Liver (tissue), 9 donors: Measurements from ENCODE around the gene NCOA3. TPM values are rescaled to one million over a fixed set of nuclear protein-coding genes. Genes with fewer than 3 reads are reported as not detected.

Experiments used
- DNase-seq: peaks from one replicate; pipeline ENCODE4 v3.0.0-alpha.2; 2017; ENCODE audit warnings: low spot score
- H3K27ac ChIP-seq, 2 donors: one replicate each; pipeline ENCODE4 v1.7.0; 2013; ENCODE audit warnings: inconsistent platforms in 2 of 2, low read length in 2 of 2, control low read depth in 1 of 2, low read depth in 1 of 2, mild to moderate bottlenecking in 1 of 2
- H3K27me3 ChIP-seq, 4 donors: one replicate each; pipeline versions ENCODE4 v1.6.1 to v1.7.0; 2013; ENCODE audit warnings: low read length in 3 of 4, inconsistent platforms in 1 of 4, mild to moderate bottlenecking in 1 of 4, moderate library complexity in 1 of 4; ENCODE audit not compliant: control insufficient read depth in 4 of 4, insufficient read depth in 4 of 4
- H3K36me3 ChIP-seq, 4 donors: one replicate each; pipeline versions ENCODE4 v1.6.1 to v1.7.0; 2013; ENCODE audit warnings: low read length in 3 of 4, mild to moderate bottlenecking in 3 of 4, low read depth in 1 of 4, moderate library complexity in 1 of 4; ENCODE audit not compliant: control insufficient read depth in 4 of 4, insufficient read depth in 3 of 4
- H3K4me1 ChIP-seq, 4 donors: one replicate each; pipeline versions ENCODE4 v1.6.1 to v1.7.0; 2013; ENCODE audit warnings: low read length in 3 of 4, mild to moderate bottlenecking in 3 of 4, moderate library complexity in 1 of 4; ENCODE audit not compliant: control insufficient read depth in 4 of 4, insufficient read depth in 4 of 4
- H3K4me3 ChIP-seq, 3 donors: one replicate each; pipeline versions ENCODE4 v1.6.1 to v1.7.0; 2013; ENCODE audit warnings: low read length in 3 of 3, control low read depth in 1 of 3, low read depth in 1 of 3, mild to moderate bottlenecking in 1 of 3
- H3K9ac ChIP-seq, 2 donors: one replicate each; pipeline ENCODE4 v1.7.0; 2013; ENCODE audit warnings: low read length in 2 of 2, mild to moderate bottlenecking in 2 of 2, moderate library complexity in 2 of 2, control low read depth in 1 of 2, low read depth in 1 of 2
- H3K9me3 ChIP-seq, 4 donors: one replicate each; pipeline versions ENCODE4 v1.6.1 to v1.7.0; 2013; ENCODE audit warnings: low read length in 3 of 4; ENCODE audit not compliant: control insufficient read depth in 4 of 4
- ATF3 ChIP-seq: IDR thresholded peaks from 2 replicates; pipeline ENCODE4 v1.6.1; 2016; ENCODE audit warnings: antibody characterized with exemption
- CTCF ChIP-seq: fragments of 150-350 bp; IDR thresholded peaks from 2 replicates; pipeline ENCODE4 v1.5.1; 2017; ENCODE audit warnings: improper control_type of control experiment, low read depth, low read length; ENCODE audit not compliant: missing input control
- EGR1 ChIP-seq, 2 donors: IDR thresholded peaks; 2 replicates each; pipeline ENCODE4 v1.6.1; 2016 to 2018; ENCODE audit warnings: antibody characterized with exemption in 2 of 2, low read depth in 2 of 2
- FOXA1 ChIP-seq: IDR thresholded peaks from 2 replicates; pipeline ENCODE4 v1.6.1; 2016; ENCODE audit warnings: antibody characterized with exemption
- FOXA2 ChIP-seq: IDR thresholded peaks from 2 replicates; pipeline ENCODE4 v1.6.1; 2016; ENCODE audit warnings: antibody characterized with exemption
- GABPA ChIP-seq, 2 donors: IDR thresholded peaks in 1 of 2; conservative IDR thresholded peaks in 1 of 2; 2 replicates each; pipeline ENCODE4 v1.6.1; 2016; ENCODE audit warnings: antibody characterized with exemption in 2 of 2, mild to moderate bottlenecking in 1 of 2, moderate library complexity in 1 of 2
- HNF4A ChIP-seq, 2 donors: conservative IDR thresholded peaks; 2 replicates each; pipeline ENCODE4 v1.6.1; 2016; ENCODE audit warnings: antibody characterized with exemption in 2 of 2, mild to moderate bottlenecking in 2 of 2
- HNF4G ChIP-seq: IDR thresholded peaks from 2 replicates; pipeline ENCODE4 v1.6.1; 2016; ENCODE audit warnings: antibody characterized with exemption
- JUND ChIP-seq, 2 donors: IDR thresholded peaks; 2 replicates each; pipeline ENCODE4 v1.6.1; 2016; ENCODE audit warnings: antibody characterized with exemption in 2 of 2
- MAX ChIP-seq: IDR thresholded peaks from 2 replicates; pipeline ENCODE4 v1.6.1; 2016; ENCODE audit warnings: antibody characterized with exemption
- NR2F2 ChIP-seq: IDR thresholded peaks from 2 replicates; pipeline ENCODE4 v1.6.1; 2016; ENCODE audit warnings: antibody characterized with exemption
- RAD21 ChIP-seq, 2 donors: IDR thresholded peaks; 2 replicates each; pipeline ENCODE4 v1.6.1; 2016; ENCODE audit warnings: antibody characterized with exemption in 2 of 2, mild to moderate bottlenecking in 2 of 2
- REST ChIP-seq: IDR thresholded peaks from 2 replicates; pipeline ENCODE4 v1.6.1; 2016; ENCODE audit warnings: antibody characterized with exemption, mild to moderate bottlenecking
- RXRA ChIP-seq, 2 donors: IDR thresholded peaks; 2 replicates each; pipeline ENCODE4 v1.6.1; 2017 to 2018; ENCODE audit warnings: antibody characterized with exemption in 2 of 2, mild to moderate bottlenecking in 1 of 2
- SP1 ChIP-seq: IDR thresholded peaks from 2 replicates; pipeline ENCODE4 v1.6.1; 2018; ENCODE audit warnings: antibody characterized with exemption, mild to moderate bottlenecking
- TAF1 ChIP-seq: conservative IDR thresholded peaks from 2 replicates; pipeline ENCODE4 v1.6.1; 2016; ENCODE audit warnings: antibody characterized with exemption, mild to moderate bottlenecking
- YY1 ChIP-seq: IDR thresholded peaks from 2 replicates; pipeline ENCODE4 v1.6.1; 2016; ENCODE audit warnings: antibody characterized with exemption, mild to moderate bottlenecking
- ZBTB33 ChIP-seq: IDR thresholded peaks from 2 replicates; pipeline ENCODE4 v1.6.1; 2016; ENCODE audit warnings: antibody characterized with exemption
- WGBS: extraction: QIAGEN DNeasy Blood & Tissue Kit; methylation state at CpG from one replicate; pipeline ENCODE4 v1.1.7; 2013; 5-methylcytosine and 5-hydroxymethylcytosine counted together
- polyA plus RNA-seq, 2 donors: library from polyadenylated mRNA; stranded (reverse) in 1 of 2; unstranded in 1 of 2; fragments of 200-250 nt in 1 of 2; fragments of >200 nt in 1 of 2; fragmentation: Nextera tagmentation in 1 of 2; extraction: Ambion mirVana in 1 of 2; gene quantifications; one replicate each; pipeline versions ENCODE4 v1.2.1 to v1.2.3, GENCODE V29; 2013 to 2015
- total RNA-seq, 2 donors: library from RNA; depleted of rRNA; stranded (reverse); fragments of >200 nt; gene quantifications; one replicate each; pipeline ENCODE4 v1.2.3, GENCODE V29; 2014
- donor health status: healthy.
- donor health status: healthy.
- donor health status: healthy.
- donor health status: healthy.
- donor health status: healthy.

The NCOA3 gene
- total and polyA plus RNA-seq, 4 donors = 3.8 to 18.2 (median 8.9) TPM

GRCh38 chr20:47638851-47639250 is 137.2 kb downstream of the NCOA3 start:
- no peak for TF ChIP-seq RAD21 (IDR thresholded peaks at IDR 0.05)
- no peak for TF ChIP-seq HNF4G
- TF ChIP-seq REST = no peak
- TF ChIP-seq TAF1 = no peak
- no peak for TF ChIP-seq NR2F2
- TF ChIP-seq ZBTB33 = no peak
- no peak for TF ChIP-seq FOXA2
- TF ChIP-seq GABPA (IDR thresholded peaks at IDR 0.05 in 1 of 2, conservative IDR thresholded peaks at IDR 0.05 in 1 of 2) = no peak
- Histone ChIP-seq H3K9me3 (no peaks in the 10 kb centered on the region), H3K4me3 (no peak overlapping the region), H3K27ac (no peak overlapping the region), H3K9ac (no peak overlapping the region), H3K27me3 (no peaks in the 10 kb centered on the region), H3K36me3 (peaks cover 3 to 39% (median 28%) of the 10 kb centered on the region in 4 donors), H3K4me1 (peaks cover 0 to 8% (median 1%) of the 10 kb centered on the region in 4 donors)
- WGBS = 69% methylated on average over 4 of the region's 4 CpGs
- no peak for DNase-seq

GRCh38 chr20:47642118-47642517 is 140.4 kb downstream of the NCOA3 start:
- Histone ChIP-seq H3K4me1 (peaks cover 0 to 8% (median 1%) of the 10 kb centered on the region in 4 donors), H3K27me3 (no peaks in the 10 kb centered on the region), H3K9me3 (no peaks in the 10 kb centered on the region), H3K4me3 (no peak overlapping the region), H3K9ac (no peak overlapping the region), H3K27ac (no peak overlapping the region), H3K36me3 (peaks cover 6 to 23% (median 17%) of the 10 kb centered on the region in 4 donors)
- DNase-seq = no peak
- TF ChIP-seq YY1 (no peak), HNF4A (conservative IDR thresholded peaks at IDR 0.05) (no peak), ATF3 (no peak), MAX (no peak), RAD21 (IDR thresholded peaks at IDR 0.05) (no peak), NR2F2 (no peak), REST (no peak), FOXA2 (no peak), CTCF (no peak), SP1 (no peak), GABPA (IDR thresholded peaks at IDR 0.05 in 1 of 2, conservative IDR thresholded peaks at IDR 0.05 in 1 of 2) (no peak), FOXA1 (no peak), ZBTB33 (no peak), RXRA (IDR thresholded peaks at IDR 0.05) (no peak), TAF1 (no peak), HNF4G (no peak), EGR1 (IDR thresholded peaks at IDR 0.05; ENCODE audit: low read depth in 2 of 2) (no peak), JUND (IDR thresholded peaks at IDR 0.05) (no peak)
- 96% methylated on average over 4 of the region's 4 CpGs for WGBS
